ENCODE data around the gene PCDH9.

Gene PCDH9

GRCh38 chr13:67227131-67227983, 2.8 kb downstream of the PCDH9 start:
- DNase-seq (ENCODE audit: extremely low spot score, insufficient read length, low read depth) (no peak), FAIRE-seq (no peak)

DNA sequence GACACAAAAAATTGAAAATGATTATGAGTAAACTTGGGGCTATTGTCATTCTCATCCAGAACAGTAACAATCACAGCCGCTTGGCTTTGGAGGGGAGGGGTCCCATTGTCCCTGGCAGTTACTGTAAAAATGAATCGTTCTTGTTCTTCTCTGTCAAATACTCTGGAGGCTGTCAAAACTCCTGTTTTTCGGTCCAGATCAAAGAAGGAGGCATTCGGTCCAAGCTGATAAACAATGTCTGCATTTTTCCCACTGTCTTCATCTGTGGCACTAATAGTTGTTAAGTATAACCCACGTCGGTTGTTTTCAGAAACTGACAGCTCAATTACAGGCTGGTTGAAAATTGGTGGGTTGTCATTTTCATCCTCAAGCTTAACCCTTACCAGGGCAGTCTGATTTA, 3.4 kb downstream of the PCDH9 start:
- FAIRE-seq, result no peak

DNA sequence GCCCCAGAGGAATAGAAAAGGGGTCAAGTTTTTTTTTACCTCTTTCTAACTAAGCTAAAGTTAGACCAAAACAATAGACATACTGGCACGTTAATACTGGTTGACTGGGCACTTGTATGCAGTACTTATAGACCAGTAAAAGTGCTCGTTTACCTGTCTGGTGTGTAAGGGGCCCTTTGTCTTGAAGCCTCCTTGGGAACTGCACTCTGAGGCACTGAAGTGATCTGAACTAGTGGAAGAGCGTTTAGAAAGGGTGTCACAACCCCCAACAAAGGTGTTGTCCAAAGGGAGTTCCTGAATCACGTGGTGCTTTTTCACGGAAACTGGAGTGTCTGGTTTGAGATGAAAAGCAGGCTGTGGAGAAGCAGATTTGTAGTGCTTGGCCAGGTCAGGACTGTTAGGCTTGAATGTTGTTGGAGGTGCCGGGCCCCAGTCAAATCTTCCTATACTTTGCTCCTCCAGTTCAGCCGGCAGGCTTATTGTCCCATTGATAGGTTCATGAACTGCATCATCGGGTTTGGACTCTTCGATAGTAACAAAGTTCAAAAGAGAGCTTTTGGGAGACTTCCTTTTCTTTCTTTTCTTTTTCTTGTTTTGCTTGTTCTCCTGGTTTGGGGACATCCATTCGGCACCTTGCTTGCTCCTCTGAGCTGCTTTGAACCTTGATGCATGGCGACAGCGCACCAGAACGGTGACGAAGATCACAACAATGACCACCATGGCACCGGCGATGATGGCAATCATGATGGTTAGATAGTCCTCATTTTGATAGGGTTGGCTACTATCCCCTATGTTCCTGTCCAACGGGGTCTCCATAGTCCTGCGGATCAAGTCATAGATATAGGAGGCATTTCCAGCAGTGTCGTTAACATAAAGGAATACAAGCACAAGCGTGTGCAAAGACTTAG, 4.6 kb downstream of the PCDH9 start:
- DNase-seq (ENCODE audit: extremely low spot score, insufficient read length, low read depth), result no peak

More for the DNA sequence above, 3.4 kb downstream of the PCDH9 start:
- DNase-seq (ENCODE audit: extremely low spot score, insufficient read length, low read depth), result no peak

DNA sequence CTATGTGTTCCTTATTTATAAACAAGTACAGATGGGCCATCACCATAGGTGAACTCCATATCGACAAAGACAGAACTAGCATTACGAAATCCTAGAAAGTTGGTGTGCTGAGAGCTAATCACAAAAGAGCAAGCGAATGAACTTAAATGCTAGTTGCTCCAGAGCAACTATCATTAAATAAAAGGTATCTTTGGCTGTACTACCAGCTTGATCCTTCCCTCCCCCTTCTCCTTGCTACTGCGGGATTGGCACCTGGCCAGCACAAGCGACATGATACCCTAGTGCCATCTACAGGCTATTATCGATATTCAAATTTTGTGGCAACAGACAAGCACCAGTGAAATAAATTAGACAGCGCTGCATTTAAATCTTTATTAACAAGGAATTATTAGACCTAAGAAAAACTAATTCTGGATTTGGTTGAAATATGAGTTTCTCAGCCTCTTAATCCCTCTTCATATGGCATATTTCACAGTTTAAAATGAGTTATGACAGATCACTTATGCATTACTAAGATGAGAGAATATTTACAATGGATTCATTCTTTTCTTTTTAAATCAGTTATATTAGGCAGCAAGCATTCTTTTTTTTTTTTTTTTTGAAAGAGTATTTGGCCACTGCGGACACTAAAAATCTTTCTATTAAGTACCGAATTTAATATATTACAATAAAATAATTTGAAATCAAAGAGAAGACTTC, 5.8 kb downstream of the PCDH9 start:
- FAIRE-seq (peak; percentile 71), DNase-seq (ENCODE audit: extremely low spot score, insufficient read length, low read depth) (no peak)

More for the DNA sequence above, 4.6 kb downstream of the PCDH9 start:
- FAIRE-seq, result no peak

DNA sequence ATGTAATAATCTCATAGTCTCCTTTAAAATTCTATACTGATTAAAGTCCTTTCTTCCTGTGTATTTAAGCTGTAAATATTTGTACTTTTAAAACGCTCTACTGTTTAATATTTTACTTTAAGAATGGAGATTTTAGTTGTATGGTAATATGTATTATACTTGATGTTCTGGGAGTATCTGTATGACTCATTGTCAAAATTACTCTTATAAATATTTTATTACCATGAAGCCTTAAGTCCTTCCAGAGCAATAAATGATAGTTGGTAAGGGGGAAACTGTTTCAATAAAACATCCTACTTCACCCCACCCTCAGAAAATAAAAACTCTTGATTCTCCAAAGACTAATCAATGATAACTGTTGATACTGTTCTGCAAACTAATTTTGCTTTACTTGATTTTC, 6.4 kb downstream of the PCDH9 start:
- no peak for FAIRE-seq
- no peak for DNase-seq (ENCODE audit: extremely low spot score, insufficient read length, low read depth)

GRCh38 chr13:67223024-67223423, 7.1 kb downstream of the PCDH9 start:
- DNase-seq (ENCODE audit: extremely low spot score, insufficient read length, low read depth) (no peak), FAIRE-seq (no peak)

- FAIRE-seq, result peak; percentile 15
- DNase-seq (ENCODE audit: extremely low spot score, insufficient read length, low read depth), result no peak
Measured at GRCh38 chr13:67221630-67222226, 8.4 kb downstream of the PCDH9 start.

GRCh38 chr13:67219113-67219512, 11.0 kb downstream of the PCDH9 start:
- FAIRE-seq, result no peak

DNA sequence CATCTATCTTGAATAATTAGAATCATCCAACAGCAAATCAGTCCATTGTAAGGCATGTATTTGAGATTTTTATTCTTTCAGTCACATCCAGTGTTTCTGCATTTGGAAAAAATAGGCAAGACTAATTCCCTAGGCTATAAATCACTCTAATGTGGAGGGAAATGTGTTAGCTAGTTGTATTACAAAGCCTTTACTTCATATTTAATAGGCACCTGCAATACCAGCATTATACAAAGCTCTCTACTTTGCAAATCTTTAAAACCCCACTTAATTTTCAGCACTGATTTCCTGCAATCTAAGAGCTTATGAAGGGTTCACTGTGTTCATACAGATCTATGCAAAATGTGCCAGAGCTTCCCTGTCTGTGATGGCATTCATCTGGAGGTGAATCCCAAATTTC, 12.3 kb downstream of the PCDH9 start:
- no peak for DNase-seq (ENCODE audit: extremely low spot score, insufficient read length, low read depth)
- FAIRE-seq, result no peak

More at GRCh38 chr13:67219113-67219512, 11.0 kb downstream of the PCDH9 start:
- no peak for DNase-seq (ENCODE audit: extremely low spot score, insufficient read length, low read depth)

- FAIRE-seq (no peak), DNase-seq (ENCODE audit: extremely low spot score, insufficient read length, low read depth) (no peak)
Measured at GRCh38 chr13:67216864-67217263, 13.3 kb downstream of the PCDH9 start.

- DNase-seq (ENCODE audit: extremely low spot score, insufficient read length, low read depth) (no peak), FAIRE-seq (no peak)
Measured at GRCh38 chr13:67210208-67210607, 19.9 kb downstream of the PCDH9 start.

GRCh38 chr13:67208552-67208951, 21.6 kb downstream of the PCDH9 start:
- no peak for FAIRE-seq

GRCh38 chr13:67204764-67205163, 25.4 kb downstream of the PCDH9 start:
- no peak for FAIRE-seq
- no peak for DNase-seq (ENCODE audit: extremely low spot score, insufficient read length, low read depth)

More at GRCh38 chr13:67208552-67208951, 21.6 kb downstream of the PCDH9 start:
- no peak for DNase-seq (ENCODE audit: extremely low spot score, insufficient read length, low read depth)

DNA sequence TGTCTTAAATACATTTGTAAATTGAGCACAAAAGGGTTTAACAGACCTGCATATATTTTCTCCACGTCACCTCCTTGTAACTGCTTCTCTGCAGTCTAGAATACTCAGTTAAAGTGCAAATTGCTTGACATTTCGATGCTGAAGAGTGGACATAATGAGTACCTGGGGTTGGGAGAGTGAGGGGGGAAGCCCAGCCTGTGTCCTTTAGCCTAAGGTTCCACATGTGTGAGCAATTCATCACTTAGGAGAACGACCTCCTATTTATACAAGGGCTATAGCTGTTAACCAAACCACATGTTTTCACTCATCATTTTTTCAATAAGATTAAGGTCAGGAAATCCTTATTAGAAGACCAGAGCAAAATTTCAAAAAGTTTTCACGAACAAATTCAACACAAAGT, 29.5 kb downstream of the PCDH9 start:
- DNase-seq (ENCODE audit: extremely low spot score, insufficient read length, low read depth), result no peak
- no peak for FAIRE-seq

DNA sequence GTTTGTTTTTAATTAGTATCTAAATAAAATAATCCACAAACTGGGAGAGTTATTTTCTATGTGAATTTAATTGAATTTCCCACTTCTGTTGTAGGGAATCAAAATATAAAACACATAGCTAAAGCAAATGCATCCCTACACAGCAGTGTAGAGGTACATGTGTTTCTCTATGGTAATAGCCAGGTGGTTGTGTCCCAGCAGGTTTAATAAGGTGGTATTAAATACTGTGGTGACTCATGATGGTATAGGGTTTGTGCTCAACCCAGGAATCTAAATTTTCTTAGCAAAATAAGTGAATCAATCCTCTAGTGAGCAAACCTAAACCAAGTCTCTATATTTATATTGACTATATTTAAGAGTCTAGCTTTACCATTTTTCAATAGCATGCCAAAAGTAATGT, 30.0 kb downstream of the PCDH9 start:
- DNase-seq (ENCODE audit: extremely low spot score, insufficient read length, low read depth) (no peak), FAIRE-seq (no peak)

DNA sequence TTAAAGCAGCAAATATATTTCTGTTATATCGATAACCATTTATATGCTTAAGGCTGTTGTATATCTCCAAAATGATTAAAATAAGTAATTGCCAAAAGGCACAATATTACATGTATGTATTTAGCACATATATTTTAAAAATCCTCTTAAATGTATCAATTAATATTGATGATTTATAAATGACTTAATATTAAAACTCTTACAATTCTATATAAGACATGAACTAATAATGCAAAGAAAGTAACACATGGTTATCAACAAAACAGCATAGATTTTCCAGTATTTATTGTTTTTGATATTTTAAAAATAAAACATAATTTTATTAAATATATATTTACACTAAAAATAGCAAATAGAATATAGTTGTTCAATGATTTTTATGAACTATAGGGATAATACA, 32.4 kb downstream of the PCDH9 start:
- no peak for DNase-seq (ENCODE audit: extremely low spot score, insufficient read length, low read depth)
- FAIRE-seq, result no peak

- no peak for FAIRE-seq
- DNase-seq (ENCODE audit: extremely low spot score, insufficient read length, low read depth), result no peak
Measured at GRCh38 chr13:67193979-67194378, 36.2 kb downstream of the PCDH9 start.

GRCh38 chr13:67192751-67193150, 37.4 kb downstream of the PCDH9 start:
- no peak for FAIRE-seq
- DNase-seq (ENCODE audit: extremely low spot score, insufficient read length, low read depth), result no peak

GRCh38 chr13:67186995-67187569, 43.1 kb downstream of the PCDH9 start:
- DNase-seq (ENCODE audit: extremely low spot score, insufficient read length, low read depth) (no peak), FAIRE-seq (no peak)

- DNase-seq (ENCODE audit: extremely low spot score, insufficient read length, low read depth) (no peak), FAIRE-seq (no peak)
Measured at GRCh38 chr13:67184247-67184646, 45.9 kb downstream of the PCDH9 start.

Measured in GM18507 (cell line).